ENCODE results near the gene UPF1.

UPF1 gene

DNA sequence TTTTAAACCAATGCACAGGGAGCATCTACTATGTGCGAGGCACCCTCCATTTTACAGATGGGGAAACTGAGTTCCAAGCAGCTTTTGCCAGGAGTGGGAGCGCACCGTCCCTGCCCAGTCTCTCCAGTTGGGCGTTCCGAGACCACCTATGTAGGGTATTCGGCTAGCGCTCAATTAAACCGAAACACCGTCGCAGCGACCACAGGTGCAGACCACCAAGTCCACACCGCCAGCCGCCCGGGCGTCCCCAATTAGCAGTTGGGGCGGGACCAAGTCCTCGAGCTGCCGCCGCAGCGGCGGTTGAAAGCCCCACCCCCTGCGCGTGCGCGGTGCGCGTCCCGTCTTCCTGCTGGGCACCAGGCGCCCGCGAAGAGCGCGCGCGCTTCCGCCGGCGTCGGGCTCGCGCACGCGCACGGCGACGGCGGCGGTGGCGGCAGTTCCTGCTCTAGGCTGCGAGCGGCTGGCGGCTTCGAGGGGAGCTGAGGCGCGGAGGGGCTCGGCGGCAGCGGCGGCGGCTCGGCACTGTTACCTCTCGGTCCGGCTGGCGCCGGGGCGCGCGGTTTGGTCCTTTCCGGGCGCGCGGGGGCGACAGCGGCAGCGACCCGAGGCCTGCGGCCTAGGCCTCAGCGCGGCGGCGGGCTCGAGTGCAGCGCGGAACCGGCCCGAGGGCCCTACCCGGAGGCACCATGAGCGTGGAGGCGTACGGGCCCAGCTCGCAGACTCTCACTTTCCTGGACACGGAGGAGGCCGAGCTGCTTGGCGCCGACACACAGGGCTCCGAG is at the start of gene UPF1:
UPF1 (plus strand) TSS at position 436 of the 782 bp plus-strand sequence; CDS start at position 687, 251 bp downstream.
- DNase-seq = peak; percentile 99

DNA sequence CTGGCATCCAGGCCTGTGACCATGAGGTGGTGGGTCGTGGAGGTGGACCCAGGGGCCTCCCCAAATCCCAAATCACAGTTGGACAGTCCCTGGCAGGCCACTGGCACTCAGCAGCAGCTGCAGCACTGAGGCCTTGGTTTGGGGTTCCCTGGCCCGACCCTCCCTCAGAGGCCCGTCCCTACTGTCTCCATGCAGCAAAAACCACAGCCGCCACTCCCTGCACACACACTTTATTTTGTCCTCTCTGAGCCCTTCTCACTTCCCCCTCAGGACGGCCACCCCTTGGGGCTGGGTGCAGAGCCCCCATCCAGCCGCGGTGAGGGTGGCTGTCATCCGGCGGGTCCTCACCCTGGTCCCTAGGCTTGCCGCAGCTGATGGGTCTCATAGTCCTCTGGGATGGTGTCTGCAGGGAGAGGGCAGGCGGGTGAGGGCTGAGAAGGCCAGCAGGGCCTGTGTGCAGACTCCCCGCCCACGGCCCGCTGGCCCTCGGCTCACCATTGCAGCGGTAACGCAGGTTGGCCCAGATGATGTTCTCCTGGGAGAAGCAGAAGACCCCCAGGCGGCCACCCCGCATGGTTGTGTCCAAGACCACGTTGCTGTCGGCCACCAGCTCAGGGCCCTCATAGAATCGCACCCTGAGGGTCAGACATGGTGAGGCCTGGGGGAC is 49.1 kb upstream of the UPF1 start:
- DNase-seq = no peak

DNA sequence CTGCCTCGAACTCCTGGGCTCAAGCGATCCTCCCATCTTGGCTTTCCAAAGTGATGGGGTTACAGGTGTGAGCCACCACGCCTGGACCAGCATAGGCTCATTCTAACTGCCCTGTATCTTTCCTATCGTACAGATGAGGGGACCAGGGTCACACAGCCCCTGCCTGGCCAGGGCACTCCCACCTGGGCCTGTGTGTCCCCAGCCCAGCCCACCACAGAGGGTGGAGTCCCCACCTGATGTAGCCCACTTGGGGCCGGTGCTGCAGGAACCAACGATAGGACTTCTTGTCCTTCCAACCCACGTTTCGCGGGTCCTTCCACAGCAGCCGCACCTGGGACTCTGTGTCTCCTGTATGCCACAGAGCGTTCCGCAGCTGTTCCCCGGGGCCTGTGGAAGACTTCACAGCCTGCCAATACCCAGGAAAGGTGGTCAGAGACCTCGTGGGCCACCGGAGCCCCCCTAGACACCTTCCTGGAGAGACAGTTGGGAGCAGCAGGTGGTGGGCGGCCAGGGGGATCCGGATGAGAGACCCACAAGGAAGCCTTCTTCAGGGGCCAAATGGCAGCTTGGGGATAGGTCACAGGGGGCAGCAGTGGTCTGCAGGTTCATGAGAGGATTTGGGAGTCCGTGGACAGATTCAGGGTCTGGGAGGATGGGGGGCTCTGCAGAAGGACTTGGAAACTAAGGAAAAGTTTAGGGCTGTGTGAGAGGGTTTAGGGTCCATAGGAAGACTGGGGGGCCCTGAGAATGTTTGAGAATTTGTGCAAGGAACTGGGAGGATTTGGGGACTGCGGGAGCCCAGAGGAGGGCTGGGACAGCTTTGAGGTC is 47.6 kb upstream of the UPF1 start:
- no peak for DNase-seq

DNA sequence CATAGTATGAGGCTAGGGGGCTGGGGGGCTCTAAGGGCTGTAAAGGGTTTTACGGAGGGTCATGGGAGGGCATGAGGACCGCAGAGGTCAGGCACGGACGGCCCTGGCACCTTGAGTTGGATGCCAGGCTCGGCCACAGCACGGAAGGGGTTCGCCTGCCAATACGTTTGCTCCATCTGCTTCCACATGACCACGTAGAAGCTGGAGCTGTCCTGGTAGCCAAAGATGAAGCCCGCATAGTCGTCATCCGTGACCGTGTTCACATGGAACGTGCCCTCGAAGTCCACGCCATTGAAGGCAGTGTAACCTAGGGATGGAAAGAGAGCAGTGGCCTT is 47.0 kb upstream of the UPF1 start:
- DNase-seq = no peak

DNA sequence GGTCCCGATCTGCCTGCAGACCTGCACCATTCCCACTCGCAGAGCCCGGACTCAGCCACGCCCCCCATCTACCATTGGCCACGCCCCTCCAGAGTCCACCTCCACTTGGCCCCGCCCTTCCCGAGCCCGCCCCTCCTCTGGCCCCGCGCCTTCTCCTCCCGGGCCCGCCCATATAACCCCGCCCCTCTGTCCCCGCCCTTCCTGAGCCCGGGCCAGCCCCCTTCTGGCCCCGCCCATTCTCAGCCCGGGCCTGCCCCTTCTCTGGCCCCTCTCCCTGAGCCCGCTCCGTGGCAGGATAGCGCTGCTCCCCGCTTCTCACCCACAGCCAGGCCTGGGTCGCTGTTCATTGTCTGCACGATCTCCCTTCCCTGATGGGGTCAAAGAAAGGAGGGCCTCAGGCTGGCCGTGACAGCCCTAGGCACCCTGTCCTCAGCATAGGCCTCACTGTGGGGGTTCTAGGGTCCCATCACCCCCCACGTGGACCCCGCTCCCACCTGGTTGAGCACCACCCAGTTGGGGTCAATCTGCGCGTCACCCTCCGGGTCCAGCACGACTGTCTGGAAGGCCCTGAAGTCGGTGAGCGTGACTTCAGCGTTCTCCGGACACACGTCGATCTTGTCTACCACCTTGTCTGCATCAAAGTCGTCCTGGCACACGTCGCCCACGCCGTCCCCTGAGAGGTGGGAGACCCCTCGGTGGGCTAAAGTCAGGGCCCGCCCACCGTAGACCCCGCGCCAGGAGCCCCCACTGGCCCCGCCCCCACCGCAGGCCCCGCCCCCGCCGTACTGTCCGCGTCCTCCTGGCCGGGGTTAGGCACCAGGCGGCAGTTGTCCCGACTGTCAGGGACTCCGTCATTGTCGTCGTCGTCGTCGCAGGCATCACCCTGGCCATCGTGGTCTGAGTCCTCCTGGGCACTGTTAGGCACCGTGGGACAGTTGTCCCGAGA is 46.3 kb upstream of the UPF1 start:
- DNase-seq = peak; percentile 84

DNA sequence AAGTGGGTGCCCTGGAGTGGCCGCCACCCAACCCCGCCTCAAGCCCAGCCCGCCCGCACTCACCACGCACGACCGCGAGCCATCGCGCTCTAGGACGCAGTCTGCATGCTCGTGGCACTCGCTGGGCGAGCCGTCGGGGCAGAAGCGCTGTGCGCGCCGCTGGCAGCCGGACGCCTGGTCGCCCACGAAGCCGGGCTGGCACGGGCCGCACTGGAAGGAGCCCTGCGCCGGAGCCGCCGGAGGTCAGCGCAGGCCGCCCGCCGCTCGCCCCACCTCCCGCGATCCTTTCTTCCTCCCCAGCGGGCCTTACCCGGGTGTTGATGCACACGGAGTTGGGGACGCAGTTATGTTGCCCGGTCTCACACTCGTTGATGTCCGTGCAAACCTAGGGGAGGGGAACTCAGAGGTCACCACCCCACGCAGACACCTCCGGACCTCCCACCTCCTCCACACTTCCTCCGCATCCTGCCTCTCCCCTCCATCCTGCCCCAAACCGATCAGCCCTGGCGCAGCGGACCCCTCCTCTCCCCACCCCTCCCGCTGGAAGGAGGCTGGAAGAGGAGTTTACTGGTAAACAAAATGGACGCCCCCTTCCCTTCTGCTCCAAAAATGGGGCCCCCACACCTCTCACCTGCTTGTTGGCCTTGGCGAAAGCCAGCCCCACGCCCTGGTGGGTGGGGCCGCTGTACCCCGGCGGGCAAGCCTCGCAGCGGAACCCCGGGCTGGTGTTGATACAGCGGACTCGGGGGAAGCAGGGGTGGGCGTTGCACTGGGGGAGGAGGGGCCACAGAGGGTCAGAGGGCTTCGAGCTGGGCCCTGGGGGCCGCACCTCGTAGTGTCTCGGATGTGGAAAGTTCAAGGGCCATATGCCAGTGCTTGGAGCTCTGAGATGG is 43.0 kb upstream of the UPF1 start:
- DNase-seq = no peak

DNA sequence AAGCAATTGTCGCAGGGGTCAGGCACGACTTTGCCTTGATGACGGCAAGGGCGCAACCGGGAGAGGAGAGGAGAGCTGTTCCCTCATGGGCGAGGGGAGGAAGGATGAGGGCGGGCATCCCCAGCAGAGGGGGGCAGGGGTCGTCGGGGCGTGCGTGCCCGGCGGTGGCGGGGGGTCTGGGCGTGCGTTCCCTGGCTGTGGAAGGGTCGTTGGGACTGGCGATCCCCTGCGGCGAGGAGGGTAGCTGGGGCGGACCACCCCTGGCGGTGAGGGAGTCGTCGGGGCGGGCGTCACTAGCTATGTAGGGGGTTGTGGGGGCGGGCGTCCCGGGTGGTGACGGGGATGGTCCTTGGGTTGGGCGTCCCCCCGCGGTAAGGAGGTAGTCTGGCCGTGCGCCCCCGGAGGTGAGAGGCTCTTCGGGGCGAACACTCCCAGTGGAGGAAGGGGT is 42.3 kb upstream of the UPF1 start:
- DNase-seq = no peak

DNA sequence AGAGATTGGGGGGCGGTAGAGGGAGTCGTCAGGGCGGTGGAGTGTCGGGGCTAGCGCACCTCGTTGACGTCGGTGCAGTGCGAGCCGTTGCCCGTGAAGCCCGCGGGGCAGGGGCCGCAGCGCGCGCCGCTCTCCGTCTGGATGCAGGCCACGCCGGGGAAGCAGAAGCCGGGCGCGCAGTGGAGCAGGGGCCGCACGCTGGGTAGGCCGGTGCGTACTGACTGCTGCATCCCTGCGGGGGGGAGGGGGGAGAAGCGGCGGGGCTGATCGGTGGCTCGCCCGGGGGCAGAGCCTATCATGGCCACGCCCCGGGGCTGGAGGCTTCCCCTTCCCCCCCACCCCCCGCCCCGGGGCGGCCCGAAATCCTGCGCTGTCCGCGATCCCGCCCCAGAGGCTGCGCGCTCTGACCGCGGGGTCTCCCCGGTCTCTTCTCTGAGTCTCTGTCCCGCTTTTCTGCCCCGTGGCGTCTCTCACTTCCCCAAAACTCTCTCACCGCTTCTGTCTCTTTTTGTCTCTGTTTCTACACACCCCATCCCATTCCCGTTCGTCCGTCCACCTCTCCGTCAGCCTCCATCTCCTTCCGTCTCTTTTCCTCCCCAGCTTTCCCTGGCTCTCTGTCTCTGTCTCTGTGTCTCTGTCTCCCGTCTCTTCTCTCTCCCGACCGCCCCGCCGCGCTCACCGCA is 41.7 kb upstream of the UPF1 start:
- DNase-seq = peak; percentile 71

DNA sequence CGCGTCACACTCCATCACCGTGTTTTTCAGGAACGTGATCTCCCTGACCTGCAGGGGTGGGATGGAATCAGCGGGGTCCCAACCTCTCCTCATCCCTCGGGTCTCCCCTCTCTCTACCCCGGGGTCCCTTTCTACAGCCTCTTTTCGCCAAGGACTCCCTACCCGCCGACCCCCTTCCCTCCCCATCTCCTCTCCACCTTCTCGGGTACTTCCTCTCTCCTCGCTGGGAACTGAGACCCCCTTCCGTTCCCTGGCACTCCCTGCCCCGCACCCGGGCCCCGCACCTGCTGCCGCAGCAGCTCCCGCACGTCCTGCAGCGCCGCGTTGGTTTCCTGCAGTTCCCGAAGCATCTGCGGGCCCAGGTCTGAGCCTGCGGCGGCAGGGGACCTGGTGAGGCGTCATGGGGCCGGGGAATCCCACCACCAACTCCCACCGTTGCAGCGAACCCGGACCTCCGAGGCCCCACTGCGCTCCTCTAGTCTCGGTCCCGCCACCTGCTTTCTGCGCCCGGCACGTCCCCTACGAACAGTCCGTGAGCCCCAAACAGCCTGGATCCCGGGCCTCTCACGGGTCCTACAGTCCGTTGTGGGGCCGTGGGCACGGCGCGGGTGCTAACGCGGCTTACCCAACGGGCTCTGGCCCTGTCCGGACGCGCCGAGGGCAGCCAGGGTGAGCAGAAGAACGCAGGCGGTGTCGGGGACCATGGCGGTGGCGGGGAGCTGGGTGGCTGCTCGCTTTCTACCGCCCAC is 41.0 kb upstream of the UPF1 start, which contains the start of gene COMP:
COMP (minus strand) TSS at position 740 of the 749 bp plus-strand sequence; CDS start at position 704, 36 bp downstream.
- no peak for DNase-seq

DNA sequence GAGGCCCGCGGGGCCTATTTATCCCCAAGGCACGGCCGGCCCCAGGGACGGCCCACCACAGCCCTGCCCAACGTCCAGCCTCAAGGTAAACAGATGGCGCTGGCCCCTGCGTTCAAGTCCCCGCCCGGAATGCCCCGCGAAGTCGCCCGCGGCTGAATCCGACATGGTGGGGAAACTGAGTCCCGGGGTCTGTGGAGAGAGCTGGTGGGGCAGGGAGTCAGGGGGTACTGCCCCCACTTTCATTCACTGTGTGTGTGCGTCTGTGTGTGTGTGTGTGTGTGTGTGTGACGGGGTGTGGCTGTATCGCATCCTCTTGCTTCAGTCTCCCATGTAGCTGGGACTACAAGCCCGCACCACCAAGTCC is 40.5 kb upstream of the UPF1 start:
- no peak for DNase-seq

DNA sequence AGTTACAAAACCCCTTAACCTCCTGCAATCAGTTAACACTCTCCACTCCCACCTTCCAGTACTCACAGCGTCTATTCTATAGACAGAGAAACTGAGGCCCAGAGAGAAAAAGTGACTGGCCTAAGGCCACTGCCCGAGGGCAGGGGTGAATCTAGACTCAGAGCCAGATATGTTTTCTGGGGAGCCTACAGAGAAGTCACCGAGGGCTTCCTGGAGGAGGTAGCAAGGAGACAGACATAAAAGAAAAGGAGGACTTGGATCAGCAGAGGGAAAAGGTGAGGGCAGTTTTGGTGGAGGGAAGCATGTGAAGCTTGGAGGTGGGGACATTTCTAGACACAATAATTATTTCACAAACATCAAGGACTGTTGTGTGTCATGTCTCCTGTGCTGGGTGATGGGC is 39.1 kb upstream of the UPF1 start:
- DNase-seq = no peak

DNA sequence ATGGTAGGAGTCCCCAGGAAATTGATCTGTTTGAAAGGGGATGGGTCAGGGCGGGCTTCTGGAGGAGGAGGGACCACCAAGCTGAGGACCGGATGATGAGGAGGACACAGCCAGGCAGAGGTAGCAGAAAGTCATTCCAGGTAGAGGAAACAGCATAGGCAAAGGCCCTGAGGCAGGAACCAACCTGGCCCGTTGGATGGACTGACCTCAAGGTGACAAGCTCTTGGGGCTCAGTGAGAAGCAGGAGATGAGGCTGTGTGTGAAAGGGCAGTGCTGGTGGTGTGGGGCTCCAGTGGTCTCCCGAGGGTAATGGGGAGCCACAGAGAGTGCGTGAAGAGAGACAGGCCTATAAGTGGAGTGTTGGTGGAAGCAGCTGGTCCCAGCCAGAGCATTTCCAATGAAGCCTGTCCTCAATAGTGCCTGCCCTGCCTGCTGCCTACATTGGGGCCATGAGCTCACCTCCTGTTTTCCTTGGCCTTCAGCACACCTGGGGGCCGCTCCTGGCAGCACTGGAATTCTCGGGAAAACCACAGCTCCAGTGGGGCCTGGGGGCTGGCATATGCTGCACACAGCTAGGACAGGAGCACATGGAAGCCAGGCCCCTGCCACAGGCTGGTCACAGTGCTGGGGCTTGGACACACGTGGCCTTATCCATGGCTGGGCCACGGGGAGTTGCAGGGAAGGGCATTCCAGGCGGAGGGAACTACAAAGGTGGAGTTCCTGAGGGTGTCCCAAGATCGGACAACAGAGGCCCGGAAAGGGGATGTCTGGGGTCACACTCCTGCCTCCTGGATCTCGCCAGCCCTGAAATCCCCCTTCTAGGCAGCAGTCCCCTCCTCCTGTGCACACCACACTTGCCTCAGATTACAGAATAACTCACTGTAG is 38.4 kb upstream of the UPF1 start:
- no peak for DNase-seq

DNA sequence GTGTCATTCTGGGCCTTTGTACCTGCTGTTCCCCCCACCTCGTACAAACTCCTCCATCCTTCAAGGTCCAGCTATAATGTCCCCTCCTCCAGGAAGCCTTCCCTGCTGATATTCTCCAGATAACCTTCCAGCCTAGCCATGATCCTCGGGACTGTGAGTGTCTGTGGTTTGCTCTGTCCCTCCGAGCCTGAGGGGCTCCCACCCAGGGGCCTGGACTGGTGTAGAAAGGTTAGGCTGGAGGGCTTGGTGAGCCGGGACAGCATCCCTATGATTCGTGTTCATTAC is 37.8 kb upstream of the UPF1 start:
- DNase-seq = no peak

DNA sequence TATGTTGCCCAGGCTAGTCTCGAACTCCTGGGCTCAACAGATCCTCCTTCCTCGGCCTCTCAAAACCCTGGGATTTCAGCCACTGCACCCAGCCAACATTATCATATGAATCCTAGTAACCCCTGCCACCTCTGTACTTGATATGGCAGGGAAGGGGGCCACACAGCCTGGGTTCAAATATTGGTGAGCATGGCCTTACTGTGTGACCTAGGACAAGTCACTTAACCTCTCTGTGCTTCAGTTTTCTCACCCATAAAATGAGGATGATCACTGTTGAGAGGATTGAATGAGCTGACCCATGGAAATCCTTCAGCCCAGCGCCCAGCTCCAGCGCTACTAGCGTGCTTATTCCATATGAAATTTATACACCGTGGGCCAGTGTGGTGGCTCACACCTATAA is 37.1 kb upstream of the UPF1 start:
- no peak for DNase-seq

DNA sequence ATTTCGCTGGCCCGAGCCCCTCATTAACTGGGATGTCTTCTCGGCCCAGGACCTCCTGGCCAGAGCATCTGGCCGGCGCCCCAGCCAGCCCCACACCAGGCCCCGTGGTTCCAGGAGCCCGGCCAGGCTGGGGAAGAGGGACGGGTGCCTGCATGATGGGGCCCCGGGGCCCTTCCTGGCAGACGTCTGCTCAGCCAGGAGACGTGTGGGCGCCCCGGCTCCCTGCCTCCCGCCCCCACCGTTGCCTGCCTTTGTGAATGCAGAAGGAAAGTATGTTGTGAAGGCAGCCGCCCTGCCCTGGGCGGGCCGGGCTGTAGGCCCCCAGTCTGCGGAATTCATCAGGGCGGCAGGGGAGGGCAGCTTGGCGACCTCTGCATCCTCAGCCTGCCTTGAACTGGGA is 36.2 kb upstream of the UPF1 start:
- DNase-seq = no peak

DNA sequence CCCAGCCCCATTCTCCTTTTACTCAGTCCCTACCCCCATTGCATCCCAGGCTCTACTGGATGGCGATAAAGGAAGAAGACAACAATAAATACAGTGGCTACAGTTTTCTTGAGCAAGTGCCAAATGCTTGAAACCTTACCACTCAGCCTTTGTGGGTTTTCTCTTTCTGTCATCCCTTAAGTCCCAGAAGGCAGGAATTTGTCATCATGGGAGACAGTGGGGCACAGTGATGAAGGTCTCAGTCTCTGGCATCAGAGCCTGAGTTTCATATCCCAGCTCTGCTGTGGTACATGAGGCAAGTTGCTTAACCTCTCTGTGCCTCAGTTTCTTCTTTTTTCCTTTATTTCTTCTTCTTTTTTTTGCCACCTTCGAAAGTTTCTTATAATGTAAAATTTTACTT is 35.5 kb upstream of the UPF1 start:
- DNase-seq = no peak

DNA sequence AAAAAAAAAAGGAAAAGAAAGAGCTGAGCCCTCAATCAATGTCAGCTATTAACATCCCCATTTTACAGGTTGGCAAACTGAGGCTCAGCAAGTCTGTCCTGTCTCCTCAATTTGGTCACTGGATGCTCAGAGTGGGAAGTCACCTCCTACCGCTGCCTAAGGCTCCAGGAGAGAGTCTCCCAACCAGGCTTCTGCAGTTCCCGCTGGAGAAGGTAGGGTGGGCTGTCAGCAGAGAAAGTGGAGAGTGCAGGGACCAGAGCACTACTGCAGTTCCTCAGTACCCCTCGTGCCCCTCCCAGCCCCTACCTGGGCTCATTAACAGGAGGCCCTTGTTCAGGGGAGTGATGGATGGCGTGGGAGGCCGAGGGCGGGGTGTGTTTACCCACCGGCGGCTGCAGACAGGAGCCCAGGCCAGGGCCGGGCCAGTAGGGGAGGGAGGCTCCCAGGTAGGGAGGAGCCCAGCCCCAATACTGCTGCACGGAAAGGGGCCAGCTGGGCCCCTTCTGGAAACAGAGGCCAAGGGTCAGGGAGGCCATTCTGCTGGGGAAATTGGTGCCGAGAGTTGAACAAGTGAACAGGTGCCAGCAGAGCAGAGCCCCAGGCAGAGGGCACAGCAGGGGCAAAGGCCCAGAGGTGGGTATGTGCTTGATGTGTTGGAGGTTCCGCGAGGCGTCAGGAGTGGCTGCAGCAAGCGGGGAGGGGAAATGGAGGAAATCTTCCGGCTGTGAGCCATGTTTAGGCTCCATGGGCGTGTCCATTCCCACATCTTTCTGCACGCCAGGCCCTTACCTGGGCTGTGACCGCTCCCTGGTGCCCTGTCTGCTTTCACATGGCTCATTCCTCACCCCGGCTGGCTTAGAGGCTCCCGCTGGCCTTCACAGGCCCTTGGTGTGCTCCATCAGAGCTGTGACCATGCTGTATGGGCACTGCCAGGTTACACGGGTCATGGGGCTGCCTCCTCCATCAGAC is 33.1 kb upstream of the UPF1 start:
- no peak for DNase-seq

DNA sequence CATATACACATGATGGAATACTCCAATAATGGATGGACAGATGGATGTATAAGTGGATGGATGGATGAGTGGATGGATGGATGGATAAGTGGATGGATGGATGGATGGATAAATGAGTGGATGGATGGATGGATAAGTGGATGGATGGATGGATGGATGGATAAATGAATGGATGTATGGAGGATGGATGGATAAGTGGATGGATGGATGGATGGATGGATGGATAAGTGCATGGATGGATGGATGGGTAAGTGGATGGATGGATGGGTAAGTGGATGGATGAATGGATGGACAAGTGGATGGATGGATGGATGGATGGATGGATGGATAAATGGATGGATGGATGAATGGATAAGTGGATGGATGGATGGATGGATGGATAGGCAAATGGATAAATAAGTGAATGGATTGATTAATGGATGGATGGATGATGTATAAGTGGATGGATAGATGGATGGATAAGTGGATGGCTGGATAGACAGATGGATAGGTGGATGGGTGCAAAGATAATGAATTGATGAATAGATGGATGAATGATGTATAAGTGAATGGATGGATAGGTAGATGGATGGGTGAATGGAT is 32.3 kb upstream of the UPF1 start:
- no peak for DNase-seq
